Glomerular endothelial cell (primary cell): ENCODE data around the gene C6orf120. TPM values are rescaled to one million over a fixed set of nuclear protein-coding genes. Genes with fewer than 3 reads are reported as not detected.
A peak's percentile ranks its signal among the peaks of the same experiment; 100 is the strongest.

ENCODE experiments used
- DNase-seq: peaks from one replicate; pipeline ENCODE4 v3.0.0-alpha.2; 2011; ENCODE audit warnings: low read depth, low spot score; ENCODE audit errors: extremely low read depth
- total RNA-seq: library from RNA; depleted of rRNA; stranded (reverse); fragments of >200 nt; gene quantifications from 2 replicates; pipeline ENCODE4 v1.2.3, GENCODE V29; 2015

C6orf120 gene
- total RNA-seq = 33.2 and 41.0 TPM in 2 replicates

DNA sequence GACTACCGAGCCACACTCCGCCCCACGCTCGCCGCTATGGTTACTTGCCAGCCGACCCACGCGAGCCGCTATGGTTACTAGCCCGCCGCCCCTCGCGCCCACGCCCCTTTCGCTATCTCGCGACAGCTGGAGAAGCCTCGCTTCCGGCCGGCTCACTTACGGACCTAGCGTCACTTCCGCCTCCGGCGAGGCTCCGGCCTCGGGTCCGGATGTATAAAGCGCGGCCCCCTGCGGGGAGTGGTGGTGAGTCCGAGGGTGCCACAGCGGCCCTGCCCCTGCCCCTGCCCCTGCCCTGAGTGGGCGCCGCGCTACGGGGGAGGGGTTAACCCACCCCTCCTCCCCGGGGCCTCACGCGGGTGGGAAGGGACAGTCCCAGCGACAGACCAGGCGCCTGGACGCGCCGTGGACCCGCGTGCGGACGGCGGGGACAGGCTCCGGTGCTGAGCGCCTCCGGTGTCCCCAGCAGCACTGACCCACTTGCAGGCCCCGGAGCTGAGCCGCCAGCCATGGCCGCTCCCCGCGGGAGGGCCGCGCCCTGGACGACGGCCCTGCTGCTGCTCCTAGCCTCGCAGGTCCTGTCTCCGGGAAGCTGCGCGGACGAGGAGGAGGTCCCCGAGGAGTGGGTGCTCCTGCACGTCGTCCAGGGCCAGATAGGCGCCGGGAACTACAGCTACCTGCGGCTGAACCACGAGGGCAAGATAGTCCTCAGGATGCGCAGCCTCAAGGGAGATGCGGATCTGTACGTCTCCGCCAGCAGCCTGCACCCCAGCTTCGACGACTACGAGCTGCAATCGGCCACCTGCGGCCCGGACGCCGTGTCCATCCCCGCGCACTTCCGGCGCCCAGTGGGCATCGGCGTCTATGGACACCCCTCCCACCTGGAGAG, at the start of gene C6orf120, which contains the start of gene WDR27:
Gene C6orf120 (plus strand): TSS at position 173 of the 886 bp plus-strand sequence. CDS start 334 bp downstream, at position 507.
Gene WDR27 (minus strand): TSS at position 76 of the 886 bp plus-strand sequence. CDS start 13,024 bp downstream, outside the sequence.
- peak; percentile 73 for DNase-seq

DNA sequence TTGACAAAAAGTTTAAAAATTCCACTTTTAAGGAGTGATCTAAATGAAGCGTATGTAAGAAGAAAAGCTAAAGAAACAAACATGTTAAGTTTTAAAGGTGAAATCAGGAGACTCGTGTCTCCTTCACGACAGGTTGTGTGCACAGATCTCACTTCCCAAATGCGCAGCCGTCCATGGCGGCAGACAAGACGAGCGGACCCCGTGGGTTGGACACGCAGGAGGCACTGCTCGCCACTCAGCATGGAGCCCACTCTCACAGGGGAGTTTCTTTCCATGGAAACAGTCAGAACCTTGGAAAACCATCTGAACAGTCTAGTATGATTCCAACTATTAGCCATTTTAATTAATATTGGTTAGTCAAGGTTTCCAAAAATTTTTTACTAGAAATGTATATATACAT, 49.0 kb upstream of the C6orf120 start:
- no peak for DNase-seq

DNA sequence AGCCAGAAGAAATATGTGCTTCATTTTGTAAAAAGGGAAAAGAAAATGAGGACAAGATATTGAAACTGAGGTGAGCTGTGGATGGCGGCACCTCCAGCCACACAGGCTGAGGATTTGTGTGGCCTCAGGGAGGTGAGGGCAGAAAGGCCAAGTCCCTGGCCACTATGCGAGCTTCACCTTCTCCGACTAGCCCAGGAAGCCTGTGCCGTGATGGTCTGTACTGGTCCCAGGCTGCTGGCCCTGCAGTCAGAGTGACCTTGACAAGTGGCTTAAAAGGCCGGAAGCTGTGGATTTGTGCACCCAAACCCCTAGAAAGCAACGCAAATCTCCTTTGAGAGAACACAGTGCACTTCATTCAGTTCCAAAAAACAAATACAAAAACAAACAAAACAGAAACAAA, 48.2 kb upstream of the C6orf120 start:
- no peak for DNase-seq

DNA sequence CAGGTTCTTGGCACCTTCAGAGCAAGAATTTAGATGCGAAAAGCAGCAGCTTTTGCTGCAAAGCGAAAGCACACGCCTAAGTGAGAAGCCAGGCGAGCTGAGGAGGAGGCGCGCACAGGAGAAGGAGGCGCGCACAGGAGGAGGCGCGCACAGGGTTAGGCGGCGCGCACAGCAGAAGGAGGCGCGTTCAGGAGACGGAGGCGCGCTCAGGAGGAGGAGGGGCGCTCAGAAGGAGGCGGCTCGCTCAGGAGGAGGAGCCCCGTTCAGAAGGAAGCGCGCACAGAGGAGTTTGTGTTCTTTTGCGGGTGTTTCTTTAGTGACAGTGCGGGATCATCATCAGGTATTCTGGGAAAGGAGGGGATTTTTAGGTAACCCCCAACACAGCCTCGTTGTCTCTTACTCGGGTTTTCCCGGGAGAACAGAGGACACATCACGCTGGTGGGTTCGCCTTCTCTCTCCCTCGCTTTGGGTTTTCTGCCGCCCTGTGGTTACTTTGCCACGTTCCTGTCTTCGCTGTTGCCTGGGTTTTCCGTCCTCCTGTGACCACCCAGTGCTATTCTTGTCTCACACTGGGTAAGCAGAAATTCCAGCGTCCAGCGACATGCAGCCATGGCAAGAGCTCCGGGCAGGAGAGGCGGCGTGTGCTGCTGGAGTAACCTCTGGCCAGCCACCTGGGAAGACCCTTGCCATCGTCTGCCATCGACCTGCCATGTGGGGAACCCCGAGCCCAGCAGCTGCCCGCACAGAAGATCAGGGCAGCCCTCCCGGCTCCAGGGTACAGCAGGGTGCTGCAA, 47.1 kb upstream of the C6orf120 start:
- DNase-seq = no peak

DNA sequence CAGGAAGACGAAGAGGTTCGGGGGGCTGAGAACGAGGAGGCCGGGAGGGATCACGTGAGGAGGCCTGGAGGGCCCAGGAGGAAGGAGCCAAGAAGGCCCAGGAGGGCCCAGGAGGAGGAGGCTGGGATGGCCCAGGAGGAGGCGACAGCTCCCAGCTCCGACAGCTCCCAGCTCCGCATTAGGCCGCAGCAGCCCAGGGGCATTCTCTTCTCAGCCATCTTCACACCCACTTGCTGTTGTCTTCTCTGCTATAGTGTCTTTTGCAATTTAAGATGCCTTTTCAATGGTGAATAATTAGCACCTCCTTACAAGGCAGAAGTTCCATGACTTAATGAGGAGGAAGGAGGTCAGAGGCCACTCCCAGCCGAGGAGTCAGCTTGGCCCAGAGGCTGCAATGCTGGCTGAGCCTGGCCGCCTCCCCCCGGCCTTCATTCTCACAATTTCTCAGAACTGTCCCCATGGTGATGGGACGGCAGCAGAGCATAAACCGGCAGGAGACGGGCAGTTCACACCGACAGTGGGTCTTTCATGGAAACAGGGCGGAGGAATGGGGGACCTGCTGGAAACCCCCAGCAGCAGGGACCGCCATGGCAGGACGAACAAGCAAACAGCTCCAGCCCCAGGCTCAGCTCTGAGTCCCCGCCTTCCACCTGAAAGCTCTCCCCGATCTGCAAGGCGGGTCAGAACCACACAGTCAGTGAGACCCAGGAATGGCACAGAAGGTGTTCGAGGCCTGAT, 45.2 kb upstream of the C6orf120 start:
- no peak for DNase-seq

DNA sequence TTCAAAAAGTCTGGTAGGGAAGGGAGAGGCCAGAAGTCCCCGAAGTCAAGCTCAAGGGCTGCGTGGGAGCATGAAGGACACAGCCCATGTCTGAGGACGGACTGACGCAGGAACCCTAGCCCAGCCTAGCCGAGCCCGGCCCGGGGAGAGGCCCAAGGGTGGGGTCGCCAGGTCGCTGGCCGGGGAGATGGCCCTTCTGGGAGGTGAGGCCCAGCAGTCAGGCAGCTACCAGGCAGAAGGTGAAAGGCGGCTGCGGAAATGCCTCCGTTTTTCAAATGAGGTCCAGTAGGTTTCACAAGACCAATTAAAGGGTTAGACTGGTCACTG, 44.7 kb upstream of the C6orf120 start:
- DNase-seq = no peak

DNA sequence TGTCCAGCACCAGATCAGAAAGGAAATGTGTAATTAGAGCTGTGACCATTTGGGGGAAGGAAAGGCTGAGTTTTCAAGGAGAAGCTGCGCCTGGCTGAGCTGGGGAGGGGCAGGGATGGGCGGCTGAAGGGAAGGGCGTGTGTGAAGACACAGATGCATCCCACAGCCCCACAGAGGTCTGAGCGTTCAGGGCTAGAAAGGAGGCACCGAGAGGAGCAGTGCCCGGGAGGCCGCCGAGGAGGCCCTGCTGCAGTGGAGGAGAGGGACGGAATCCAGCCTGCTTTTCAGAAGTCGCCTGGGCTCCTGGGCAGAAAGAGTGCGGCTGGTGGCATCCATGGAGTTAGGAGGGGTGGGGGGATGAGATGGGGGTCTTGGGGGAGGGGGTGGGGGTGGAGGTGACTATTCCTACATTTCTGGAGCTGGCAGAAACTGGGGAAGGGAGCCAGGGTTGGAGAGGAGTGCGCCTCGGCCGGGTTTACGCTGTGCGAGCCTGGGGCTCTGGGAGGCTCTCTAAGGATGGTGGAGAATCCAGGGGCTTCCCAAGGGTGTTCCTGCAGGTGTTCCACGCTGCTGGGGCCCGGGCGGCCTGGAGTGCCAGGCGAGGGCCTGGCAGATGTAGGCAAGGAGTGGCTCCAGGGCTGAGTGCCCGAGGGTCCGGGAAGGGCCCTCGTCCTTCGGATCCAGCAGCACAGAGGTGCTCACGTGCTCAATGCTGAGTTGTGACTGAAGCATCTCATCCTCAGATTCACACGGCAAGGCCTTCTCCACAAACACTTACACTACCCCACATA, 41.9 kb upstream of the C6orf120 start:
- no peak for DNase-seq

DNA sequence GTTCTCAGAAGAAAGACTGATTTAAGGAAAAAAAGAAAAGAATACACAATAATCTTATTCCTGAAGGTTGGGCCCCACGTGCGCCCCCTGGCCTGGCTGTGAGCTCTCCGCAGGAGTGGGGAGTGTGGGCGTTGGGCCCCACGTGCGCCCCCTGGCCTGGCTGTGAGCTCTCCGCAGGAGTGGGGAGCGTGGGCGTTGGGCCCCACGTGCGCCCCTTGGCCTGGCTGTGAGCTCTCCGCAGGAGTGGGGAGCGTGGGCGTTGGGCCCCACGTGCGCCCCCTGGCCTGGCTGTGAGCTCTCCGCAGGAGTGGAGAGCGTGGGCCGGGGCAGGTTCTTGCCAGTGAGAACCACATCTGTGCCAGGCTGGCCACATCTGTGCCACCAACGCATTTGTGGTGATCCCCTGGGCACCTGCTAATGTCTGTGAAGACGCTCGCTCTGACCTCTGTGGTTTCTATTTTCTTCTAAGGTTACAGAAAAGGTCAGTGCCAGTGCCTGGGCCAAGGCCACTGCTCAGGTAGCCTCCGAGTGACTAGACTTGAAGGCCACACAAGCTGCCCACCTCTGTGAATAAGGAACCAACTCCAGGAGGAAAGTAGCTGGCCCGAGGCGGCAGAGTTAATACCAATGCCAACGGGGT, 41.1 kb upstream of the C6orf120 start:
- DNase-seq = no peak

DNA sequence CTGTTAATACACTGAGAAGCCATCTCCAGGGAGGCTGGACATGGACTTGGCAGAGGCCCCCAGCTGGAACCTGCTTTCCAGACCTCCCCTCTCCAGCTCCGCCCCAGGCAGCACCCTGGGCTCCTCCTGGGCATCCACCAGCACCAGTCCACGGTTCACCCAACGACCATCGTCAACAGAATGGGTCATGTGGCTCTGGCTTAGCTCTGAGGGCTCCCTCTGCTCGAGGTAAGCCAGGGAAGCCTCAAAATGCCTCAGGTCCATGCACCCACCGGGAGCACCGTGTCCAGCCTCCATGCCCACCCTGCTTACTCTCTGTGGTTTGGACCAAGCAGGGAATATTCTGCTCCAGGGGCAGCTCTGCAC, 40.6 kb upstream of the C6orf120 start:
- no peak for DNase-seq

DNA sequence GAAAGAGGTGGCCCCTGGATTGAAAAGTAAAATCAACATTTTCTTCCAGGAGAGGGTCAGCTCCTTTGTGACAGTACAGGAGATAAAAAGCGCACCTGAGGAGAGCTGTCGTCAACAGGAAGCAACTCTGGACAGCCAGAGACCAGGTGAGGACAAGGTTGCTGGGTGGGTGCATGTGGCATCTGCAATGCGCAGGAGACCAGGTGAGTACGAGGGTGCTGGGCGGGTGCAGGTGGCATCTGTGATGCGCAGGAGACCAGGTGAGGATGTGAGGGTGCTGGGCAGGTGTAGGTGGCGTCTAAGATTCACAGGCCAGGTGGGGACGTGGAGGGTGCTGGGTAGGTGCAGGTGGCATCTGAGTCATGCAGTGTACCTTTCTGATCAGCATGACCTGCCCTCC, 38.5 kb upstream of the C6orf120 start:
- no peak for DNase-seq

DNA sequence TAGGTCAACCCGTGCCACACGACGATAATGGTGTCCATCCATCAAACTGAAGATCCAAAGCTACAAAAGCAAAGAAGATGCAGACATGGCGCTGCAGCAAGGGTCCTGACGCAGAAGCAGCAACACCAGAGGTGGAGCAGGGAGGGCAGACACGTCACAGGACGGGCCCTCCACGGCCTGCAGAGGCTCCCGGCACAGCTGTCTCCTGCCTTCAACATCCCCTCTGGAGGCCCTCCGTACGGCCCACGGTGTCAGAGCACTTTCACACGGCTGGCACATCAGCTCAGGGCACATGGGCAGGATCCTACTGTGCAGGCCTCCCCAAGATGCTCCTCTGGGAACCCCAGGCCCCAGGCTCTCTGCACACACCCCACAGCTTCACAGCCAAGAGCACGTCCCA, 37.7 kb upstream of the C6orf120 start:
- no peak for DNase-seq

DNA sequence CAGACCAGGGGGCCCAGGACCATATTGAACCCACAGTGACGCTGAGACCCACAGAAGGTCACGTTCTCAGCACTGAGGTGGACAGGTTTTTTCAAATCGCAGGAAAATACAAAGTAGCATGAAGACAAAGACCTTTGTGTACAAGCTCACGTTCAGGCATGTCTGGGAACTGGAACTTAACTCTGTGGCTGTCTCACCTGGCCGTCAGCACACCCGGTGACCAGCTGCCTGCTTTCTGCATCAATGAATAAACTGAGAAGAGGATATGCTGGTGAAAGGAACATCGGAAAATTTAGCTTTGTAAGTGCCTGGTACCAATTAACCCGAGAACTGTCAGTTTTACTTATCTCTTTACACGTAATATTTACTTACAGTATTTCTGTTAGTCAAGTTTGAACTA, 36.6 kb upstream of the C6orf120 start:
- DNase-seq = no peak

DNA sequence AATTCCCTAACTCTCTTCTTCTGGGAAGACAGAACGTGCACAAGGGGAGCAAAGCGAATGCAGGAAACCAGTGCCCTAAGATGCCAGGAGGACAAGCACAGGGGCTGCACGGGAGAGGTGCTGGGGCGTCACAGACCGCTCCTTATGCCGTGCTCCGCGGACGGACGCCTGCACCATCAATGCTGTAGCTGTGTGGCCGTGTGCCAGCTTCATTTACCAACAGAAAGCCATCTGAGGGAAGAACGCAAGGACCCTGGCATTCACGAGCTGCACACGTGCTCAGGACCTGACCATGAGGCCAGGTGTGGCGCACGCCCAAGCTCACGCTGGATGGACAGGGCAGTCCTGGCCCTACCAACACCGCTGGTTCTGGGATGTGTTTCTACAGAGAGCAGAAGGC, 35.5 kb upstream of the C6orf120 start:
- DNase-seq = no peak

DNA sequence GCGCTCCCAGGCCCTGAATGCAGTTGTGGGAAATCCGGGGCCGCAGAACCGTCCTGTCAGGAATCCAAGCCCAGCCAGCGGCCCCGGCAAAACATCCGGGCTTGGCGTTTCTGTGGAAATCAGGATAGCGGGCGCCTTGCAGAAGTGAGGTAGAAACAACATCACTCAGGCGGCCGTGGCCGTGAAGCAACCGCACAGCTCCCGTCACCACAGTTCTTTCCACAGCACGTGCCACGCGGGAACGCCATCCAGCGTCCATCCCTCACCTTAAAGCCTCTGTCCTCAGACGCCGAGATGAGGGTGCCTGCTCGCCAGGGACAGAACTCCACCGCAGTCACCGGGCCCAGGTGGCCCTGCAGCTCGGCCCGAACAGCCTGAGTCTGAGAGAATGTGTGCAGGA, 34.2 kb upstream of the C6orf120 start:
- DNase-seq = no peak

DNA sequence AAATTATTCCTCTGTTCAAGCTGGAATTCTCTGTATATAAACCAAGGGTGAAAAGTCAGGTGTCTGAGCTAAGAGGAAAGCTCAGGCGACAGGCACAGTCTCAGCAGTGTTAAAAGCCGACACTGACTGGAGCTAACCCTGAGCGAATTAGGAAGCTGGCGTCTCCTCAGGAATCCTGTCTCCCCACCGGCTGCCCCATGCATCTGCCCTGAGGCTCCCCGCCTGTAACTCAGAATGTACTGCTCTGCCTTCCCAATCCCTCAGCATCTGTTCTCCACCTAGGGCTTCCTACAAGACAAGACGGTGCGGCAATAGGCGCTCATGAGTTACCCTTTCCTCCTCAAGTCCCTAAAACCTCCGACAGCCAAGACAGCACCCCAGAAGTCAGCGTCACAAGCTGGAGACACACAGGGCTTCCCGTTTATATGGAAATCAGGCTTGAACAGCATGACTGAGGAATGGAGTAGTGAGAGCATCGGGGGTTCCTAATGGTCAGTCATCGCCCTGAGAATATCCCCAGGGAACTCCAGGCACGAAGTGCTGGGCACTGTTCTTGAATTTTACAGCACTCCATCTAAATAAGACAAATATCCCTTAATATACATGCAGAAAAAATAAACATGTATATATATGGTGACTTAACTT, 33.6 kb upstream of the C6orf120 start:
- no peak for DNase-seq

DNA sequence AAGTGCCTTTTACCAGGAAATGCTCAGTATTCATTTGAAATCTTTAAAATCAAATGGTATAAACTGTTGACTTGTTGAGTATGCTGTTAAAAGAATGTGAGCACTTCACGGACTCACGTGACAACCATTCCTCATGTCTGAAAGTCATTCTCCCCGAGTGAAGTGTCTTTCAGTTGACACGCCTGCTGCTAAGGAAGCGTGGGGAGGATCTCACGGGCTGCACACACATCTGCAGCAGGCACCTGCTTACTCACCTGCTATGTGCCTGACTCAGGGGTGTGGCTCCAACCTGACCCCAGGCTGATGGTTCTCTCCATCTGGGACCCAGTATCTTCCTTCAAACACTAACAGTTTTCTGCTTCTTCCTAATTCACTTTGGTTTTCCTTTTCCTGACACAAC, 32.8 kb upstream of the C6orf120 start:
- DNase-seq = no peak

DNA sequence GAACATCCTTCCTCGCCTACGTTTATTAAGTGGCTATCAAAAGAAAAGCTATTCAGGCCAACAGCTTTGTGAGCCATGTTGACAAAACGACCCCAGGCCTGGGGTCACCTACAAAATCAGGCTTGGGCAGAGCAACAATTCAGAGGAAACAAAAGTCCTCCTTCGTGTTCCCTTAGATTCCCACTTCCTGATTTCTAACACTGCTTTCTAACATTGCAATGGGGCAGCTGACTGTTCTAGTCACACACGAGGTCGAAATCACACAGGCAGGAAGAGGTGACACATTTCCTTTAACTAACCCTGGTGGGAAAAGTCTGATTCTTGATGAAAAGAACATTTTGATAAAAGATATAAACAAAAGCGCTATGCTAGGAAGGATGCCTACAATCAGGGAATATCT, 32.0 kb upstream of the C6orf120 start:
- peak; percentile 94 for DNase-seq

DNA sequence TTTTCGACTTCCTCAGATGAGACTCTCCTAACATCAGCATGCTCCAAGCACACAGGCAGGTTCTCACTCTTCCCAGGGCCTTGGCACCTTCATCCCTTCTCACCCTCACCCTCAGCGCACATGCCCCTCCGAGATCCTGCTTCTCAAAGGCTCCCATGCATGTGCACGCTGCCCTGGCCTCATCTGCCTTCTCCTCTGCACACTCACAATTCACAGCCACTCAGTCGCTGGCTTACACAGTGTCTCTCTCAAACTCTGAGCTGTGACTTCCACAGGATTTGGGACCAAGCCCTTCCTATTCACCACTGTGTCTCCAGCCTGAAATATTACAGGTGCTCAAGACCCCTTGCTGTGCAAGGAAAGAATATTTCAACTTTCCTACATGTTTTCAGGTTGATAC, 30.4 kb upstream of the C6orf120 start:
- DNase-seq = no peak

DNA sequence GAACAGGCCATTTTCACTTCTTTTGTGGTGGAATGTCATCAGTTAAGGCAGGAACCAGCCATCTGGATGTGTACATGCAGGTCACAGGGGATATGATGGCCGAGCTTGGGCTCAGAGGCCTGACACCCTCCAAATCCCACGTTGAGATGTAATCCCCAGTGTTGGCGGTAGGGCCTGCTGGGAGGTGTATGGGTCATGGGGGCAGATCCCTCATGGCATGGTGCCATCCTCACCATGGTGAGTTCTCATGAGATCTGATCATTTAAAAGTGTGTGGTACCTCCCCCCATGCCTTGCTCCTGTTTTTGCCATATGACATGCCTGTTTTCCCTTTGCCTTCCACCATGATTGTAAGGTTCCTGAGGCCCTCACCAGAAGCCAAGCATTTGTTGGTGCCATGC, 26.9 kb upstream of the C6orf120 start:
- no peak for DNase-seq

DNA sequence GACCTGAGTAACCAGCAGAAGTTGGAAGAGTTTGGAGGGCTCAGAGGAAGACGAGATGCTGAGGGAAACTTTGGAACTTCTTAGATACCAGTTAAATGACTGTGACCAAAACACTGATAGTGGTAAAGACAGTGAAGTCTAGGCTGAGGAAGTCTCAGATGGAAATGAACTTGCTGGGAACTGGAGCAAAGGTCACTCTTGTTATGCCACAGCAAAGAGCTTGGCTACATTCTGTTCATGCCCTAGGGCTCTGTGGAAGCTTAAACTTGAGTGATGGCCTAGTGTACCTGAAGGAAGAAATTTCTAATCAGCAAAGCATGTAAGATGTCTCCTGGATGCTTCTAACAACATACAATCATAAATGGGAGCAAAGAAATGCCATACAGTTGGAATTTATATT, 24.8 kb upstream of the C6orf120 start:
- DNase-seq = no peak
